WTC11 (cell line): ENCODE data around the gene B4GALT4.

ENCODE experiments used
- CBFB ChIP-seq: sonication (generic); formaldehyde crosslinking; IDR thresholded peaks from 2 replicates; pipeline ENCODE4 v1.8.1; 2022; ENCODE audit warnings: mild to moderate bottlenecking, low read depth, missing genetic modification reagents
- CDX4 ChIP-seq: fragments of 250-450 bp; sonication (Bioruptor Pico); IDR thresholded peaks from 2 replicates; pipeline ENCODE4 v1.9.0; 2021; ENCODE audit warnings: moderate library complexity, mild to moderate bottlenecking, inconsistent platforms, borderline replicate concordance
- CTCF ChIP-seq: fragments of 200-600 bp; IDR thresholded peaks from 2 replicates; pipeline ENCODE4 v1.8.0; 2022; ENCODE audit warnings: antibody characterized with exemption
- E2F1 ChIP-seq: sonication (generic); formaldehyde crosslinking; IDR thresholded peaks from 2 replicates; pipeline ENCODE4 v1.8.0; 2022; ENCODE audit warnings: mild to moderate bottlenecking, missing genetic modification reagents
- ELF4 ChIP-seq: sonication (generic); formaldehyde crosslinking; IDR thresholded peaks from 2 replicates; pipeline ENCODE4 v1.8.1; 2022; ENCODE audit warnings: low read depth, mild to moderate bottlenecking, moderate library complexity, missing genetic modification reagents
- MAX ChIP-seq: sonication (generic); formaldehyde crosslinking; IDR thresholded peaks from 2 replicates; pipeline ENCODE4 v1.8.0; 2022; ENCODE audit warnings: mild to moderate bottlenecking, missing genetic modification reagents
- MLX ChIP-seq: sonication (generic); formaldehyde crosslinking; IDR thresholded peaks from 2 replicates; pipeline ENCODE4 v1.8.1; 2023; ENCODE audit warnings: mild to moderate bottlenecking, missing genetic modification reagents, moderate library complexity
- SMAD4 ChIP-seq: sonication (generic); formaldehyde crosslinking; IDR thresholded peaks from 2 replicates; pipeline ENCODE4 v1.8.0; 2022; ENCODE audit warnings: mild to moderate bottlenecking, missing genetic modification reagents
- SOX15 ChIP-seq: fragments of 250-450 bp; sonication (Bioruptor Pico); IDR thresholded peaks from 2 replicates; pipeline ENCODE4 v1.9.0; 2021; ENCODE audit warnings: mild to moderate bottlenecking
- ZNF532 ChIP-seq: fragments of 250-450 bp; sonication (Bioruptor Pico); IDR thresholded peaks from 2 replicates; pipeline ENCODE4 v1.9.0; 2021; ENCODE audit warnings: mild to moderate bottlenecking, borderline replicate concordance

- TF ChIP-seq CTCF (no peak), MLX (no peak), ZNF532 (CRISPR knock-in tag) (no peak), CDX4 (CRISPR knock-in tag) (no peak), SMAD4 (no peak), SOX15 (CRISPR knock-in tag) (no peak), E2F1 (CRISPR knock-in tag) (no peak), ELF4 (no peak), MAX (CRISPR knock-in tag) (no peak), CBFB (CRISPR knock-in tag) (no peak)
Observed at GRCh38 chr3:119230745-119231144, 9.9 kb downstream of the B4GALT4 start.
